ENCODE measurements around the gene PDZD4. TPM values are rescaled to one million over a fixed set of nuclear protein-coding genes. Genes with fewer than 3 reads are reported as not detected.

The PDZD4 gene
- total RNA-seq, 2 experiments from 2014 or later: not detected

DNA sequence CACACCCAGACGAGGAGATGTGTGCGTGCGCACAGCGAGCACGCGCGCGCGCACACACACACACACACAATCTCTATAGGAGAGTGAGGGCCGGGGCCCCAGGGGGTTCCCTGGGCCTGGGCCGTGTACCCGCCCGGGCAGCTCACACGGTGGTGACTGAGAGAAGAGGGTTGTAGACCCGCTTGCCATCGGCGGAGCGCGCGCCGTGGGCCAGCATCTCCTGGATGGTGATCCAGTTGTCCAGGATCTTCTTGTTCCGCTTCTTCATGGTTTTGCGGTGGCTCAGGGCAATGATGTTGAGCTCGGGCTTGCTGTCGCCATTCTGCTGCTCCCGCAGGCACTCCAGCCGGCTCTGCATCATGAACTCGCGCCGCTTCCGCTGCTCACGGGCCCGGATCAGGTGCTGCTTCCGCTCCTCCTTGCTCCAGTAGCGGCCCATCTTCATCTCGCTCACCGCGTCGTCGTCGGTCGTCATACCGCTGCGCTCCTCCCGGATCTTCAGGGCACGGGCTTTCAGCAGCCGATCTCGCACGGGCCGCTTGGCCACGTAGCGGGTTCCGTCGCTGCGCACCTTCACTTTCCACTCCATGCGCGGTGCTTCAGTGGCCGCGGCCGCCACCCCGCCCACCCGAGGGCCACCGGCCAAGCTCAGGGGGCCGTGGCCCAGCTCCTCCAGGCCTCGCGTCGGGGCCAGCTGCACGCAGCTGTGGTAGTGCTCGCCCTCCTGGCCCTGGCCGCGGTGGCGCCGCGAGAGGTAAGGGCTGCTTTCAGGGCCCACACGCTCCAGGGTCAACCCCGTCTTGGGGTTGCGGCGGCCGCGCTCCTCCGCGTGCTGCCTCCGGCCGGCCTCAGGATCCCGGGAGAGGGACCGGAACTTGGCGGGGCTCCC lies 26.9 kb downstream of the PDZD4 start:
- no peaks in the 10 kb centered on the region for H3K4me1 ChIP-seq (ENCODE audit: insufficient read depth, low read length, poor library complexity, severe bottlenecking)
- no TSS peak for BruUV-seq (replicated peaks)
- no peak for TF ChIP-seq EZH2phosphoT487 (IDR thresholded peaks at IDR 0.05; ENCODE audit: borderline replicate concordance, low read depth, low read length)
- TF ChIP-seq, protein P1, sequence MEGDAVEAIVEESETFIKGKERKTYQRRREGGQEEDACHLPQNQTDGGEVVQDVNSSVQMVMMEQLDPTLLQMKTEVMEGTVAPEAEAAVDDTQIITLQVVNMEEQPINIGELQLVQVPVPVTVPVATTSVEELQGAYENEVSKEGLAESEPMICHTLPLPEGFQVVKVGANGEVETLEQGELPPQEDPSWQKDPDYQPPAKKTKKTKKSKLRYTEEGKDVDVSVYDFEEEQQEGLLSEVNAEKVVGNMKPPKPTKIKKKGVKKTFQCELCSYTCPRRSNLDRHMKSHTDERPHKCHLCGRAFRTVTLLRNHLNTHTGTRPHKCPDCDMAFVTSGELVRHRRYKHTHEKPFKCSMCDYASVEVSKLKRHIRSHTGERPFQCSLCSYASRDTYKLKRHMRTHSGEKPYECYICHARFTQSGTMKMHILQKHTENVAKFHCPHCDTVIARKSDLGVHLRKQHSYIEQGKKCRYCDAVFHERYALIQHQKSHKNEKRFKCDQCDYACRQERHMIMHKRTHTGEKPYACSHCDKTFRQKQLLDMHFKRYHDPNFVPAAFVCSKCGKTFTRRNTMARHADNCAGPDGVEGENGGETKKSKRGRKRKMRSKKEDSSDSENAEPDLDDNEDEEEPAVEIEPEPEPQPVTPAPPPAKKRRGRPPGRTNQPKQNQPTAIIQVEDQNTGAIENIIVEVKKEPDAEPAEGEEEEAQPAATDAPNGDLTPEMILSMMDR (conservative IDR thresholded peaks at IDR 0.05; ENCODE audit: low read length): no peak
- no peak for DNase-seq (ENCODE audit: low spot score)
- H3K9me2 ChIP-seq (ENCODE audit: insufficient read depth, low read length): no peaks in the 10 kb centered on the region
- H3K9me3 ChIP-seq (ENCODE audit: low read length): no peaks in the 10 kb centered on the region
- POLR2A ChIA-PET: no interaction called here
- H3K27ac ChIP-seq (ENCODE audit: low read depth, low read length, poor library complexity, severe bottlenecking): no peak overlapping the region
- CTCF ChIA-PET (ENCODE audit: unreplicated experiment): no interaction called here
- H3K79me2 ChIP-seq (ENCODE audit: insufficient read depth, low read depth, low read length): no peaks in the 10 kb centered on the region
- intact Hi-C loops (cut with micrococcal nuclease; ENCODE audit: unreplicated experiment): no loop called here
- H2AFZ ChIP-seq (ENCODE audit: low read length): no peak overlapping the region
- no peak overlapping the region for H3K4me2 ChIP-seq (ENCODE audit: low read length)
- no peak overlapping the region for H3K4me3 ChIP-seq (ENCODE audit: low read depth, low read length, poor library complexity, severe bottlenecking)
- H3K36me3 ChIP-seq (ENCODE audit: insufficient read depth, low read length): peaks cover 10% of the 10 kb centered on the region
- H4K20me1 ChIP-seq (ENCODE audit: insufficient read depth, low read length): no peaks in the 10 kb centered on the region

DNA sequence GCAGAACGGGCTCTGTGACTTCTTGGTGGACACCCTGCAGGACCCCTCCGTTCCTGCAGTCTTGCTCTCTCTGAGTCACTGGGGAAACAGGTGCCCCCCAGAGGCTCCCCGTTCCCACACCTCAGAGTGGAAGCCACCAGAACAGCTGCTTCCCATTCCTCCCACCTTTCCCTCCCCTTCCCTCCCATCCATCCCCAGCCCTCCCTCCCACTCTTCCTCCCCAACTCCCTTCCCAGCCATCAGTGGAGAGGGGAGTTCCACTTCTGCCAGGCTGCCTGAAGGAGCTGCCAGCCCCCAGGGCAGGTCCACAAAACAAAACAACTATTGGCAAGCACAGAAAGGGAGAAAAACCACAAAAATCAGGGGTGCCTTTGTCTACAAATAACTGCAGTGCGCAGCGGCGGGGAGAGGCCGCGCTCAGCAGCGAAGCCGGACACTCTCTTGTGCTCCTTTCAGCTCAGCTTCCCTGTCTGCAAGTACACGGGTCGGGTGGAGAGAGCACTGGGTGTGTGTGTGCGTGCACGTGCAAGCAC lies 27.8 kb downstream of the PDZD4 start:
- Histone ChIP-seq H3K9me3 (ENCODE audit: low read length) (no peaks in the 10 kb centered on the region), H4K20me1 (ENCODE audit: insufficient read depth, low read length) (no peaks in the 10 kb centered on the region), H3K4me2 (ENCODE audit: low read length) (no peak overlapping the region), H3K4me3 (ENCODE audit: low read depth, low read length, poor library complexity, severe bottlenecking) (no peak overlapping the region), H3K4me1 (ENCODE audit: insufficient read depth, low read length, poor library complexity, severe bottlenecking) (no peaks in the 10 kb centered on the region), H3K79me2 (ENCODE audit: insufficient read depth, low read depth, low read length) (no peaks in the 10 kb centered on the region), H2AFZ (ENCODE audit: low read length) (no peak overlapping the region), H3K36me3 (ENCODE audit: insufficient read depth, low read length) (peaks cover 18% of the 10 kb centered on the region), H3K9me2 (ENCODE audit: insufficient read depth, low read length) (no peaks in the 10 kb centered on the region), H3K27ac (ENCODE audit: low read depth, low read length, poor library complexity, severe bottlenecking) (no peak overlapping the region)
- ChIA-PET POLR2A (interaction anchor here (0.6 kb wide), 1 partner anchor 182 kb away, joined by 3 read pairs; no protein-coding TSS in a partner anchor), CTCF (ENCODE audit: unreplicated experiment) (no interaction called here)
- intact Hi-C loops (cut with micrococcal nuclease; ENCODE audit: unreplicated experiment): no loop called here
- no peak for DNase-seq (ENCODE audit: low spot score)
- no TSS peak for BruUV-seq (replicated peaks)
- no peak for TF ChIP-seq EZH2phosphoT487 (IDR thresholded peaks at IDR 0.05; ENCODE audit: borderline replicate concordance, low read depth, low read length)
- TF ChIP-seq, protein P1 (conservative IDR thresholded peaks at IDR 0.05; ENCODE audit: low read length): no peak

DNA sequence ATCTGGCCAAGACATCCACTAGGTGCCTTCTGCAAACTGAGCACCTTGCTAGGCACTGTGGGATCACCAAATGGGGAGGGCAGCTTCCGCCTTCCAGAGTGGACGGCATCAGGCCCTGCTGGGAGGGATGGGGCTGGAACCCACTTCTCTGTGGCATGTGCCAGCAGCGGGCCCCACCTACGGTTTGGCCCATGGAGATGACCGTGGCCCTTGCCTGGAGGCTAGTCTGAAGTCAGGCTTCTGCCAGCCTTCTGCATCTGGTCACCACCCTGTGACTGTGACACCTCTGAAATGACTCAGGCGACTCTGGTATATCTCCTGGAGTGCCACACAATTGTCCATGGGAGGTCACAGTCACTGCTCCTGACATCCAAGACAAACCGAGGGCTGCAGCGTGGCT lies 28.7 kb downstream of the PDZD4 start:
- no peak overlapping the region for H3K4me3 ChIP-seq (ENCODE audit: low read depth, low read length, poor library complexity, severe bottlenecking)
- ChIA-PET CTCF (ENCODE audit: unreplicated experiment) (no interaction called here), POLR2A (no interaction called here)
- no peaks in the 10 kb centered on the region for H3K9me2 ChIP-seq (ENCODE audit: insufficient read depth, low read length)
- no peak overlapping the region for H3K4me2 ChIP-seq (ENCODE audit: low read length)
- no TSS peak for BruUV-seq (replicated peaks)
- intact Hi-C loops (cut with micrococcal nuclease; ENCODE audit: unreplicated experiment): no loop called here
- DNase-seq (ENCODE audit: low spot score): no peak
- no peak overlapping the region for H2AFZ ChIP-seq (ENCODE audit: low read length)
- H3K27ac ChIP-seq (ENCODE audit: low read depth, low read length, poor library complexity, severe bottlenecking): no peak overlapping the region
- no peaks in the 10 kb centered on the region for H4K20me1 ChIP-seq (ENCODE audit: insufficient read depth, low read length)
- no peaks in the 10 kb centered on the region for H3K9me3 ChIP-seq (ENCODE audit: low read length)
- H3K36me3 ChIP-seq (ENCODE audit: insufficient read depth, low read length): peaks cover 27% of the 10 kb centered on the region
- TF ChIP-seq, protein P1 (conservative IDR thresholded peaks at IDR 0.05; ENCODE audit: low read length): no peak
- no peak for TF ChIP-seq EZH2phosphoT487 (IDR thresholded peaks at IDR 0.05; ENCODE audit: borderline replicate concordance, low read depth, low read length)
- no peaks in the 10 kb centered on the region for H3K4me1 ChIP-seq (ENCODE audit: insufficient read depth, low read length, poor library complexity, severe bottlenecking)
- no peaks in the 10 kb centered on the region for H3K79me2 ChIP-seq (ENCODE audit: insufficient read depth, low read depth, low read length)

Measured in OCI-LY7 (cell line).